Right lobe of liver (tissue), 6 donors: Measurements from ENCODE around the gene BPIFB6. TPM values are rescaled to one million over a fixed set of nuclear protein-coding genes. Genes with fewer than 3 reads are reported as not detected.
A peak's percentile ranks its signal among the peaks of the same experiment; 100 is the strongest.

Experiments
- ATAC-seq, 4 donors: fragments of 200-7000 bp; cut with Tn5 transposase; one replicate each; pipeline ENCODE4 v1.9.1; 2020; ENCODE audit warnings: mild to moderate bottlenecking in 4 of 4, moderate library complexity in 4 of 4
- DNase-seq, 3 donors: peaks; one replicate each; pipeline ENCODE4 v3.0.0-alpha.2; 2020
- H3K27ac ChIP-seq, 3 donors: fragments of 200-600 bp; one replicate each; pipeline ENCODE4 v1.8.0; 2022
- H3K27me3 ChIP-seq, 2 donors: fragments of 200-600 bp; one replicate each; pipeline ENCODE4 v1.8.0; 2022
- H3K36me3 ChIP-seq, 4 donors: fragments of 200-600 bp; sonication (generic) in 1 of 4; one replicate each; pipeline versions ENCODE4 v1.5.1 to v1.8.0; 2017 to 2022; ENCODE audit warnings: control low read depth in 1 of 4
- H3K4me1 ChIP-seq, 4 donors: fragments of 200-600 bp; sonication (generic) in 1 of 4; one replicate each; pipeline versions ENCODE4 v1.5.1 to v1.8.0; 2017 to 2022; ENCODE audit warnings: control low read depth in 1 of 4
- H3K4me3 ChIP-seq, 3 donors: fragments of 200-600 bp; one replicate each; pipeline ENCODE4 v1.8.0; 2022
- H3K9me3 ChIP-seq, 4 donors: fragments of 200-600 bp; sonication (generic) in 1 of 4; one replicate each; pipeline versions ENCODE4 v1.5.1 to v1.8.0; 2017 to 2022; ENCODE audit warnings: control low read depth in 1 of 4
- POLR2A ChIP-seq: fragments of 450-650 bp; IDR thresholded peaks from one replicate; pipeline ENCODE4 v1.6.1; 2017; ENCODE audit warnings: antibody characterized with exemption, mild to moderate bottlenecking
- WGBS: methylation state at CpG from one replicate; pipeline ENCODE4 v1.1.6; 2018; ENCODE audit warnings: low coverage, low lambda C conversion rate; ENCODE audit not compliant: insufficient coverage; ENCODE audit errors: missing lambda C conversion rate; 5-methylcytosine and 5-hydroxymethylcytosine counted together
- intact Hi-C, 2 donors: fragments of 100-400 bp; cut with DNase I; formaldehyde crosslinking; loops; one replicate each; pipeline versions ENCODE4 v1.11.2 to v1.14.1; 2022
- long read RNA-seq: library from polyadenylated mRNA; unstranded; transcript quantifications from one replicate; pipeline ENCODE4 v2.0.0, GENCODE V29; 2019
- total RNA-seq, 6 experiments: library from RNA; depleted of rRNA in 2 of 6; stranded (reverse); fragments of >200 nt in 2 of 6; fragmentation: NEBNext Ultra II Directional in 3 of 6; extraction: Animal tissue kit (Norgen Biotek cat#: 25700) in 3 of 6; gene quantifications; one replicate each; pipeline versions ENCODE4 v1.1.0 to v1.2.4, GENCODE V29; 2016 to 2023
- TF ChIP-seq, protein P1 (sequence below), 4 donors: fragments of 200-600 bp in 3 of 4; fragments of 450-650 bp in 1 of 4; IDR thresholded peaks; one replicate each; pipeline versions ENCODE4 v1.5.1 to v1.8.0; 2016 to 2022; ENCODE audit warnings: antibody characterized with exemption in 4 of 4, mild to moderate bottlenecking in 2 of 4
- donor health status: DM: no; HTN: yes; CAD: no.
- donor health status: DM: no; HTN: no; CAD: no.
- donor health status: DM: no; HTN: no; CAD: no.
- donor health status: DM: no; HTN: yes; CAD: no.
- donor health status: DM: no; HTN: yes; CAD: no.

Gene BPIFB6, protein sequence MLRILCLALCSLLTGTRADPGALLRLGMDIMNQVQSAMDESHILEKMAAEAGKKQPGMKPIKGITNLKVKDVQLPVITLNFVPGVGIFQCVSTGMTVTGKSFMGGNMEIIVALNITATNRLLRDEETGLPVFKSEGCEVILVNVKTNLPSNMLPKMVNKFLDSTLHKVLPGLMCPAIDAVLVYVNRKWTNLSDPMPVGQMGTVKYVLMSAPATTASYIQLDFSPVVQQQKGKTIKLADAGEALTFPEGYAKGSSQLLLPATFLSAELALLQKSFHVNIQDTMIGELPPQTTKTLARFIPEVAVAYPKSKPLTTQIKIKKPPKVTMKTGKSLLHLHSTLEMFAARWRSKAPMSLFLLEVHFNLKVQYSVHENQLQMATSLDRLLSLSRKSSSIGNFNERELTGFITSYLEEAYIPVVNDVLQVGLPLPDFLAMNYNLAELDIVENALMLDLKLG
- total RNA-seq, result not detected
- long read RNA-seq, result 0 reads

DNA sequence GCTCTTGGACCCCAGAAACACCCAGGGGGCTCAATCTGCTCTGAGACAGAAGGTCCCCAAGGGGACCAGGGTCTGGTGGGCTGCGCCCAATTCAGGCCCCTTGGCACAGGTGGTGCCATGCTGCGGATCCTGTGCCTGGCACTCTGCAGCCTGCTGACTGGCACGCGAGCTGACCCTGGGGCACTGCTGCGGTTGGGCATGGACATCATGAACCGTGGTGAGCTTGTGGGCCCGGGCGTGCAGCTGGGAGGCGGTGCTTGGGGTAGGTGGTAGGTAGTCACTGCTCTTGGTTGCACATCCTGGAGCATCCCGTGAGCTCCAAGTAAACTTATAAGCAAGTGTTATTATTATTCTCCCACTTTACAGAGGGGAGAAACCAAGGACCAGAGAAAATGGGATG is at the start of gene BPIFB6:
TSS of gene BPIFB6 (plus strand) at position 118 of the 400 bp plus-strand sequence. CDS start at position 118, 0 bp downstream.
- ATAC-seq (no peak), DNase-seq (peak in 1 of 3 donors; percentile 39)
- intact Hi-C loops, result no loop called here
- no peaks in the 10 kb centered on the region for H3K36me3 ChIP-seq
- no peak within 1 kb of the TSS for H3K27ac ChIP-seq
- TF ChIP-seq, protein P1, sequence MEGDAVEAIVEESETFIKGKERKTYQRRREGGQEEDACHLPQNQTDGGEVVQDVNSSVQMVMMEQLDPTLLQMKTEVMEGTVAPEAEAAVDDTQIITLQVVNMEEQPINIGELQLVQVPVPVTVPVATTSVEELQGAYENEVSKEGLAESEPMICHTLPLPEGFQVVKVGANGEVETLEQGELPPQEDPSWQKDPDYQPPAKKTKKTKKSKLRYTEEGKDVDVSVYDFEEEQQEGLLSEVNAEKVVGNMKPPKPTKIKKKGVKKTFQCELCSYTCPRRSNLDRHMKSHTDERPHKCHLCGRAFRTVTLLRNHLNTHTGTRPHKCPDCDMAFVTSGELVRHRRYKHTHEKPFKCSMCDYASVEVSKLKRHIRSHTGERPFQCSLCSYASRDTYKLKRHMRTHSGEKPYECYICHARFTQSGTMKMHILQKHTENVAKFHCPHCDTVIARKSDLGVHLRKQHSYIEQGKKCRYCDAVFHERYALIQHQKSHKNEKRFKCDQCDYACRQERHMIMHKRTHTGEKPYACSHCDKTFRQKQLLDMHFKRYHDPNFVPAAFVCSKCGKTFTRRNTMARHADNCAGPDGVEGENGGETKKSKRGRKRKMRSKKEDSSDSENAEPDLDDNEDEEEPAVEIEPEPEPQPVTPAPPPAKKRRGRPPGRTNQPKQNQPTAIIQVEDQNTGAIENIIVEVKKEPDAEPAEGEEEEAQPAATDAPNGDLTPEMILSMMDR (IDR thresholded peaks at IDR 0.05), result no peak
- no peak for TF ChIP-seq POLR2A
- no CpG with 5 or more reads among the region's 10 CpGs for WGBS
- H3K9me3 ChIP-seq, result no peaks in the 10 kb centered on the region
- H3K27me3 ChIP-seq, result no peaks in the 10 kb centered on the region
- H3K4me3 ChIP-seq, result no peak within 1 kb of the TSS
- H3K4me1 ChIP-seq, result no peaks in the 10 kb centered on the region

DNA sequence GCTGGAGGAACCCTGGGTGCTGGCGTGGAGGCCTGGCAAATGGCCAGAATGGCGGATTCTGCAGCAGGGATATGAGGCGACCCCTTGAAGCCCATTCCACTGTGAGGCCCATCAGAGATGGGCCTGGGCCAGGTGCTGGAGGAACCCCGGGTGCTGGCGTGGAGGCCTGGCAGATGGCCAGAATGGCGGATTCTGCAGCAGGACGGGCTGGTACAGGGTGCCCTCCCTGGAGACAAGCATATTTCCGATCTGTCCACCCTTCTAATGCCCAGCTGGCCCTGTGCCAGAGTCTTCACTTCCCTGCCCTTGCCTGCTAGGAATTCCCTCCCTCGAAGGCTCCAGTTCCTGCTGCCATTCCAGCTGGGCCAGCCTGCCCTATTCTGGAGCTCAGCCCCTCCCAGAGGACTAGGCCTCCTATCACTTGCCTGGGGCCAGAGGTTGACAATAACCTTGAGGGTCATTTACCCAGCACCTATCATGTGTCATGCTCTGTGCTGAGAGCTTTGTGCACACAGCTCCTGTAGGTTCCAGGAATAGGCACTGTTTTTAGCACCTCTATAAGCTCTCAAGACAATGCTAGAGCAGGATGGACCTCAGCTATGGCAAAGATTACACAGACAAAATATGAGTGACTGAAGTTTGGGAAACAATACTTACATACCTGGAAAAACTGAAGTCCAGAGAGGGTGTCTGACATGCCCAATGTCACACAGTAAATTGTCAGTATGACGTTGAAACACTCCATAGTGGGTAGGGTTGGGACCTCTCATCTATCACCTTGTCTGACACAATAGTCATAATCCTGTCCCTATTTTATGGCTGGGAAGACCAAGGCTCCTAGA is 48.6 kb upstream of the BPIFB6 start:
- Histone ChIP-seq H3K9me3 (no peaks in the 10 kb centered on the region), H3K27ac (no peak overlapping the region), H3K4me1 (no peaks in the 10 kb centered on the region), H3K36me3 (no peaks in the 10 kb centered on the region), H3K27me3 (no peaks in the 10 kb centered on the region), H3K4me3 (no peak overlapping the region)
- ATAC-seq (no peak), DNase-seq (no peak)
- WGBS, result no CpG with 5 or more reads among the region's 10 CpGs
- intact Hi-C loops, result no loop called here
- no peak for TF ChIP-seq POLR2A
- TF ChIP-seq, protein P1 (IDR thresholded peaks at IDR 0.05), result no peak

DNA sequence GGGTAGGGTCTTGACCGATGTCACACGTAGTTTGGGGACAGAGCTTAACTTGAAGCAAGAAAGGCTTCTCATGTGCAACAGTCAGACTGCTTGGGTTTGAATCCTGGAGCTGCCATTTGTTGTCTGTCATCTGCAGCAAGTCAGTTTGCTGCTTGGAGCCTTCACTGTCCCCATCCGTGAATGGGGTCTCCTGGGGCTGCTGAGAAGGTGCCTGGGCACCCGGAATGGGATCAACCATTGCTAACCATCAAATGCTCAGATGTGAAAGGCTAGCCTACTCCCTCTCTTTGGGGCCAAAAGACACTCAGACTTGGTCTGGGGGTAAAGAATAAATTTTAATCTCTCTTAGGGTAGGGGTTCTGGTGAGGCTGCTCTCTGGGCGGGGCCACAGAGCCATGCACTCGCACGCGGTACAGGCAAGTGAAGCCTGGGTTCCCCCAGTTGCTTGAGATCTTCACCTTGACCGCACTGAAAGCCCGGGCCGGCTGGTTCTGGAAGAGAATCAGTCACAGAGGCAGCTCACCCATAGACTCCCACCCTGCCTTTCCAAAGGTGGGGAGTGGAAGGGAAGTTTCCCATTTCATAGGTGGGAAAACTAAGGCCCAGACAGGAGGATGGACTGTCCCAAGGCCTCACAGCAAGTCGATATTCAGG is 47.9 kb upstream of the BPIFB6 start:
- WGBS, result 94% methylated on average over 5 of the region's 12 CpGs
- Histone ChIP-seq H3K27me3 (no peaks in the 10 kb centered on the region), H3K27ac (no peak overlapping the region), H3K36me3 (no peaks in the 10 kb centered on the region), H3K4me3 (no peak overlapping the region), H3K9me3 (no peaks in the 10 kb centered on the region), H3K4me1 (no peaks in the 10 kb centered on the region)
- intact Hi-C loops, result no loop called here
- TF ChIP-seq POLR2A, result no peak
- TF ChIP-seq, protein P1 (IDR thresholded peaks at IDR 0.05), result no peak
- DNase-seq (no peak), ATAC-seq (no peak)

DNA sequence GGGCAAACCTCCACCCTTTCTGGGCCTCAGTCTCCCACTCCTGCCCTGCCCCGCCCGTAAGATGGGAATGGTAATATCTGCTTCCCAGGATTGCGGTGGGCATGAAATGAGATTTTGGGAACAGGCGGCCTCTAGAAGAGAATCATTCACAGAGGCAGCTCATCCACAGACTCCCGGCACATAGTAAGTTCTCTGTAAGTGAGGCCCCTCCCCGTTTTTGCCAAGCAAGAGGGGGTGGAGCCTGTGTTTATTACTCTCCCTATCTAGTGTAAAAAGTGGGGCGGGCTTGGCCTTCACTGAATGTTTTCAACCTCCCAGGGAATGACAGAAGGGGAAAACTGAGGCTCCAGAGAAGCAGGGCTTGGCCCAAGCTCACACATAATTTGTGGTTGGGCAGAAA is 47.3 kb upstream of the BPIFB6 start:
- 40% methylated on average over 1 of the region's 7 CpGs for WGBS
- Histone ChIP-seq H3K36me3 (no peaks in the 10 kb centered on the region), H3K27ac (no peak overlapping the region), H3K27me3 (no peaks in the 10 kb centered on the region), H3K4me1 (no peaks in the 10 kb centered on the region), H3K9me3 (no peaks in the 10 kb centered on the region), H3K4me3 (no peak overlapping the region)
- intact Hi-C loops, result no loop called here
- TF ChIP-seq, protein P1 (IDR thresholded peaks at IDR 0.05), result no peak
- no peak for TF ChIP-seq POLR2A
- DNase-seq, result no peak
- ATAC-seq, result no peak
